Mucosa of rectum (tissue), 2 donors: ENCODE data around the gene NAALADL2.
"Not testable (repeated sequence)": the region's sequence is repeated elsewhere in the genome, so short reads cannot be mapped to it uniquely, and the experiment has no call there.

Source experiments
- H3K27ac ChIP-seq, 2 donors: one replicate each; pipeline ENCODE4 v1.7.0; 2013; ENCODE audit warnings: inconsistent platforms in 2 of 2, low read depth in 2 of 2, low read length in 2 of 2
- H3K27me3 ChIP-seq, 2 donors: one replicate each; pipeline ENCODE4 v1.7.0; 2013; ENCODE audit warnings: low read length in 2 of 2; ENCODE audit not compliant: control insufficient read depth in 2 of 2, insufficient read depth in 2 of 2
- H3K36me3 ChIP-seq, 2 donors: one replicate each; pipeline ENCODE4 v1.7.0; 2013; ENCODE audit warnings: low read length in 2 of 2; ENCODE audit not compliant: control insufficient read depth in 2 of 2, insufficient read depth in 2 of 2
- H3K4me1 ChIP-seq, 2 donors: one replicate each; pipeline ENCODE4 v1.7.0; 2013; ENCODE audit warnings: low read length in 2 of 2, mild to moderate bottlenecking in 1 of 2; ENCODE audit not compliant: control insufficient read depth in 2 of 2, insufficient read depth in 2 of 2
- H3K4me3 ChIP-seq, 2 donors: one replicate each; pipeline ENCODE4 v1.7.0; 2013; ENCODE audit warnings: low read length in 2 of 2
- H3K9ac ChIP-seq, 2 donors: one replicate each; pipeline ENCODE4 v1.7.0; 2013; ENCODE audit warnings: low read length in 2 of 2, low read depth in 1 of 2, mild to moderate bottlenecking in 1 of 2
- H3K9me3 ChIP-seq, 2 donors: one replicate each; pipeline ENCODE4 v1.7.0; 2013; ENCODE audit warnings: low read length in 2 of 2; ENCODE audit not compliant: control insufficient read depth in 2 of 2
- donor health status: healthy.
- donor health status: Normal muscosa, but diverticular disease.

NAALADL2 gene

GRCh38 chr3:175825016-175825580 lies 966.0 kb downstream of the NAALADL2 start:
- not testable (repeated sequence) for H3K36me3 ChIP-seq, H3K27me3 ChIP-seq, H3K9me3 ChIP-seq, H3K4me1 ChIP-seq, H3K9ac ChIP-seq, H3K4me3 ChIP-seq, H3K27ac ChIP-seq

- H3K9ac ChIP-seq, result no peak overlapping the region
- no peaks in the 10 kb centered on the region for H3K27me3 ChIP-seq
- no peak overlapping the region for H3K27ac ChIP-seq
- no peak overlapping the region for H3K4me3 ChIP-seq
- H3K9me3 ChIP-seq, result no peaks in the 10 kb centered on the region
- no peaks in the 10 kb centered on the region for H3K4me1 ChIP-seq
- no peaks in the 10 kb centered on the region for H3K36me3 ChIP-seq
These were observed 967.6 kb downstream of the NAALADL2 start for GRCh38 chr3:175826759-175827158.

DNA sequence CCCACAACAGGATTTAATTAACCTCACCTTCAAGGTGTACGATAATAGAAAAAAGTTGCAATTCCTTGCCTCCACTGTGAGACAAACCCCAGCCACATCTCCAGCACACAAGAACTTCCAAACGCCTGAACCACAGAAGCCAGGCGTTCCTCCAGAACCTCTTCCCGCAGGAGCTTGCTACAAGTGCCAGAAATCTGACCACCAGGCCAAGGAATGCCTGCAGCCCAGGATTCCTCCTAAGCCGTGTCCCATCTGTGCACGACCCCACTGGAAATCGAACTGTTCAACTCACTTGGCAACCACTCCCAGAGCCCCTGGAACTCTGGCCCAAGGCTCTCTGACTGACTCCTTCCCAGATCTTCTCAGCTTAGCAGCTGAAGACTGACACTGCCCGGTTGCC lies 970.7 kb downstream of the NAALADL2 start:
- H3K36me3 ChIP-seq, result not testable (repeated sequence)

GRCh38 chr3:175835763-175836162 lies 976.6 kb downstream of the NAALADL2 start:
- H3K4me3 ChIP-seq, H3K27ac ChIP-seq, H3K4me1 ChIP-seq, H3K9me3 ChIP-seq, H3K36me3 ChIP-seq, H3K9ac ChIP-seq, H3K27me3 ChIP-seq: not testable (repeated sequence)

More for the DNA sequence above, 970.7 kb downstream of the NAALADL2 start:
- H3K9ac ChIP-seq, H3K4me1 ChIP-seq, H3K27me3 ChIP-seq, H3K4me3 ChIP-seq, H3K27ac ChIP-seq, H3K9me3 ChIP-seq: not testable (repeated sequence)

- no peaks in the 10 kb centered on the region for H3K9me3 ChIP-seq
- no peaks in the 10 kb centered on the region for H3K27me3 ChIP-seq
- H3K4me1 ChIP-seq, result no peaks in the 10 kb centered on the region
- no peak overlapping the region for H3K27ac ChIP-seq
- H3K36me3 ChIP-seq, result no peaks in the 10 kb centered on the region
- no peak overlapping the region for H3K4me3 ChIP-seq
- no peak overlapping the region for H3K9ac ChIP-seq
These were observed 977.5 kb downstream of the NAALADL2 start for GRCh38 chr3:175836617-175837016.

DNA sequence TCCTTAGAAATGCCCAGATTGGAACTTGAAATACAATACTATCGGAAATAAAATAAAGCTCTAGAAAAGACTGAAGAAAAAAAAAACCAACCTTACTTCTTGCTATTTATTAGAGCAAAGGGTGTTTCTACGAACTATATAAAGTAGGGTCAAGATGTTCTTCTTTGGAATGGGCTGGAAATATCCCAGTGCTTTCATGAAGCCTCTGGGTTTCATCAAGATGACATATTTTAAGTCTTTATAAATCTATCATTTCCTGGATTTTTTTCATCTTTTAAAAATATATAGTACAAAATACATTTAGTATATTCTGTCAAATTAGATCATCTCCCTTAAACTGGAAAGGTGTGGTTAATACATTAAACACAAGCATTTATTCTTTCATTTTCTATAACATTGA lies 978.8 kb downstream of the NAALADL2 start:
- Histone ChIP-seq H3K9ac (no peak overlapping the region), H3K4me3 (no peak overlapping the region), H3K9me3 (no peaks in the 10 kb centered on the region), H3K27me3 (no peaks in the 10 kb centered on the region), H3K36me3 (no peaks in the 10 kb centered on the region), H3K4me1 (no peaks in the 10 kb centered on the region), H3K27ac (no peak overlapping the region)

DNA sequence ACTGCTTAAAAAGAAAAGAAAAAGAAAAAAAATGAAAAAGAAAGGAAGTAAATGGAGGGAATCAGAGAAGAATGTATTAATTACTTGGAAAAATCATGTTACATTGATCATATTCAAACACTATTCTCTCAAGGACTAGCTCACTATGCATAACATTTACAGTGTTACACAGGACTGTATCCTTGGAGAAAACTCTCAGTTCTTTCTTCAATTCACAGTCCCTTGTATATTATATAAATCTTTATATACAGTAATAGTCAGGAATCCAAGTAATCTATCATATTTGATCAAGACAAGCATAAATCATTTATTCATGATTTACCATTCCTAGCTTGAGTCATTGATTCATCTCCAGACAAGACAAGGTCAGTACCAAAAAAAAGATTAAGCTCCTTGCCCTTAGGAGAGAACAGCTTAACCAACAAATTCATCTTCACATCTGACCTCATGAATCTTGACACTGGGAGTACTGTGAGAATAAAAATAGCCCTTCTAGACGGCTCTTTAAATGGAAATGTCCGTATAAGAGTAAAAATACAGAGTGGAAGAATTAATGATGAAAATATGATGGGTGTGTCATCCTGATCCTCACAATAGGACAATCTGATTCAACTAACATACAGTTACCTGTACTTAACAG lies 980.4 kb downstream of the NAALADL2 start:
- no peak overlapping the region for H3K9ac ChIP-seq
- no peak overlapping the region for H3K27ac ChIP-seq
- H3K36me3 ChIP-seq, result no peaks in the 10 kb centered on the region
- no peak overlapping the region for H3K4me3 ChIP-seq
- H3K4me1 ChIP-seq, result no peaks in the 10 kb centered on the region
- no peaks in the 10 kb centered on the region for H3K9me3 ChIP-seq
- no peaks in the 10 kb centered on the region for H3K27me3 ChIP-seq

- no peaks in the 10 kb centered on the region for H3K9me3 ChIP-seq
- no peak overlapping the region for H3K27ac ChIP-seq
- no peak overlapping the region for H3K9ac ChIP-seq
- H3K4me3 ChIP-seq, result no peak overlapping the region
- H3K27me3 ChIP-seq, result no peaks in the 10 kb centered on the region
- no peaks in the 10 kb centered on the region for H3K36me3 ChIP-seq
- no peaks in the 10 kb centered on the region for H3K4me1 ChIP-seq
These were observed 992.4 kb downstream of the NAALADL2 start for GRCh38 chr3:175851541-175851940.

- H3K9me3 ChIP-seq, result no peaks in the 10 kb centered on the region
- no peaks in the 10 kb centered on the region for H3K4me1 ChIP-seq
These were observed 993.4 kb downstream of the NAALADL2 start for GRCh38 chr3:175852560-175852959.

GRCh38 chr3:175857666-175858270 lies 998.6 kb downstream of the NAALADL2 start:
- Histone ChIP-seq H3K9ac (no peak overlapping the region), H3K27ac (no peak overlapping the region), H3K4me3 (no peak overlapping the region), H3K9me3 (no peaks in the 10 kb centered on the region), H3K36me3 (no peaks in the 10 kb centered on the region), H3K4me1 (no peaks in the 10 kb centered on the region), H3K27me3 (no peaks in the 10 kb centered on the region)

More at GRCh38 chr3:175852560-175852959, 993.4 kb downstream of the NAALADL2 start:
- H3K36me3 ChIP-seq, result no peaks in the 10 kb centered on the region
- H3K9ac ChIP-seq, result no peak overlapping the region
- H3K27me3 ChIP-seq, result no peaks in the 10 kb centered on the region
- no peak overlapping the region for H3K27ac ChIP-seq
- H3K4me3 ChIP-seq, result no peak overlapping the region
